ENCODE results near the gene ZNF821.

ZNF821 gene

GRCh38 chr16:71904239-71904638, 20.3 kb upstream of the ZNF821 start:
- no peak overlapping the region for H3K4me3 Mint-ChIP-seq
- H3K27me3 Mint-ChIP-seq (ENCODE audit: low read depth, poor library complexity), result no peaks in the 10 kb centered on the region
- TF ChIP-seq, protein P1, sequence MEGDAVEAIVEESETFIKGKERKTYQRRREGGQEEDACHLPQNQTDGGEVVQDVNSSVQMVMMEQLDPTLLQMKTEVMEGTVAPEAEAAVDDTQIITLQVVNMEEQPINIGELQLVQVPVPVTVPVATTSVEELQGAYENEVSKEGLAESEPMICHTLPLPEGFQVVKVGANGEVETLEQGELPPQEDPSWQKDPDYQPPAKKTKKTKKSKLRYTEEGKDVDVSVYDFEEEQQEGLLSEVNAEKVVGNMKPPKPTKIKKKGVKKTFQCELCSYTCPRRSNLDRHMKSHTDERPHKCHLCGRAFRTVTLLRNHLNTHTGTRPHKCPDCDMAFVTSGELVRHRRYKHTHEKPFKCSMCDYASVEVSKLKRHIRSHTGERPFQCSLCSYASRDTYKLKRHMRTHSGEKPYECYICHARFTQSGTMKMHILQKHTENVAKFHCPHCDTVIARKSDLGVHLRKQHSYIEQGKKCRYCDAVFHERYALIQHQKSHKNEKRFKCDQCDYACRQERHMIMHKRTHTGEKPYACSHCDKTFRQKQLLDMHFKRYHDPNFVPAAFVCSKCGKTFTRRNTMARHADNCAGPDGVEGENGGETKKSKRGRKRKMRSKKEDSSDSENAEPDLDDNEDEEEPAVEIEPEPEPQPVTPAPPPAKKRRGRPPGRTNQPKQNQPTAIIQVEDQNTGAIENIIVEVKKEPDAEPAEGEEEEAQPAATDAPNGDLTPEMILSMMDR (IDR thresholded peaks at IDR 0.05), result no peak
- H3K4me1 Mint-ChIP-seq, result peaks cover 4% of the 10 kb centered on the region
- peaks cover 75% of the 10 kb centered on the region for H3K9me3 Mint-ChIP-seq
- H3K36me3 Mint-ChIP-seq (ENCODE audit: low read depth), result peaks cover 92% of the 10 kb centered on the region
- no peak for DNase-seq
- H3K27ac Mint-ChIP-seq, result peak overlapping the region; percentile 21

GRCh38 chr16:71903608-71904007, 19.6 kb upstream of the ZNF821 start:
- Mint-ChIP-seq H3K4me1 (peaks cover 4% of the 10 kb centered on the region), H3K4me3 (no peak overlapping the region), H3K27ac (peak overlapping the region; percentile 21), H3K36me3 (ENCODE audit: low read depth) (peaks cover 91% of the 10 kb centered on the region), H3K27me3 (ENCODE audit: low read depth, poor library complexity) (no peaks in the 10 kb centered on the region), H3K9me3 (peaks cover 74% of the 10 kb centered on the region)
- no peak for DNase-seq
- TF ChIP-seq, protein P1 (IDR thresholded peaks at IDR 0.05), result no peak

- Mint-ChIP-seq H3K27me3 (ENCODE audit: low read depth, poor library complexity) (peaks cover under 1% of the 10 kb centered on the region), H3K9me3 (peaks cover 66% of the 10 kb centered on the region), H3K4me1 (peaks cover 4% of the 10 kb centered on the region), H3K27ac (peak overlapping the region; percentile 65), H3K4me3 (no peak overlapping the region), H3K36me3 (ENCODE audit: low read depth) (peaks cover 91% of the 10 kb centered on the region)
- TF ChIP-seq, protein P1 (IDR thresholded peaks at IDR 0.05), result no peak
- DNase-seq, result no peak
Measured at GRCh38 chr16:71902656-71903365, 18.8 kb upstream of the ZNF821 start.

DNA sequence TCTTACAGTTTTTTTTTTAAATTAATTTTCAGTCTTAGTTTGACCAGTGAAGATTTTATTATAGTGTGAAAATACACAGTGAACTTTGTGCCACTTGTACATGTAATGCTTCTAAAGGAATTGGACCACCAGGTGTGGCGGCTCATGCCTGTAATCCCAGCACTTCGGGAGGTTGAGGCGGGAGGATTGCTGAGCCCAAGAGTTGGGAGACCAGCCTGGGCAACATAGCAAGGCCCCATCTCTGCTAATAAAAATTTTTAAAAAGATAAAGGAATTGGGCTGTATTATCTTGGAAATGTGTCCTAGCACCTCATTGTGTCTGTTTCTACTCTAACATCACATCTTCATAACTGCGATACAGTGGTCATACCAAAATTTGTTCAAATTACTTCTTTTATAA, 15.2 kb upstream of the ZNF821 start:
- no peak overlapping the region for H3K4me3 Mint-ChIP-seq
- H3K27ac Mint-ChIP-seq, result no peak overlapping the region
- H3K36me3 Mint-ChIP-seq (ENCODE audit: low read depth), result peaks cover 71% of the 10 kb centered on the region
- H3K9me3 Mint-ChIP-seq, result peaks cover 48% of the 10 kb centered on the region
- TF ChIP-seq, protein P1 (IDR thresholded peaks at IDR 0.05), result no peak
- no peak for DNase-seq
- H3K27me3 Mint-ChIP-seq (ENCODE audit: low read depth, poor library complexity), result peaks cover 2% of the 10 kb centered on the region
- H3K4me1 Mint-ChIP-seq, result peaks cover 20% of the 10 kb centered on the region

DNA sequence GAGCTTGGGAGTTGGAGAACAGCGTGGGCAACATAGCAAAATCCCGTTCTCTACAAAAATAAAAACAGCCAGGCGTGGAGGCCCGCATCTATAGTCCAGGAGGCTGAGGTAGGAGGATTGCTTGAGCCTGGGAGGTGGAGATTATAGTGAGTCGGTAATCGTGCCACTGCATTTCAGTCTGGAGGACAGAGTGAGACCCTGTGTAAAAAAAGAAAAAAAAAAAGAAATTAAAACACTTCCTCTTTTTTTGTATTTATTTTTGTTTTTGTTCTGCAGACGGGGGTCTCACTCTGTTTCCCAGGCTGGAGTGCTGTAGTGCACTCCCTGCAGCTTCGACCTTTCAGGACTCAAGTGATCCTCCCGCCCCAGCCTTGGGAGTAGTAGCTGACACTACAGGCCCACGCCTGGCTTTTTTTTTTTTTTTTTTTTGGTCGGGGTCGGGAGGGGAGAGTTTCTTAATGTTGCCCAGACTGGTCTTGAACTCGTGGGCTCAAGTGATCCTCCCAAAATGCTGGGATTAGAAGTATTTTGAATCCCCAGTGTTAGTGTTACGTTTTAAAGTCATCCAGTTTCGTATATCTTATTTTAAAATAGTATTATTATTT, 12.9 kb upstream of the ZNF821 start:
- H3K4me1 Mint-ChIP-seq, result peaks cover 23% of the 10 kb centered on the region
- peak overlapping the region; percentile 99 for H3K4me3 Mint-ChIP-seq
- no peak for DNase-seq
- peaks cover 2% of the 10 kb centered on the region for H3K27me3 Mint-ChIP-seq (ENCODE audit: low read depth, poor library complexity)
- peaks cover 50% of the 10 kb centered on the region for H3K36me3 Mint-ChIP-seq (ENCODE audit: low read depth)
- peak overlapping the region; percentile 30 for H3K27ac Mint-ChIP-seq
- H3K9me3 Mint-ChIP-seq, result peaks cover 29% of the 10 kb centered on the region
- TF ChIP-seq, protein P1 (IDR thresholded peaks at IDR 0.05), result no peak

Measured in nephron progenitor cell (in vitro differentiated cells).